SW 1271 (cell line): Measurements from ENCODE around the gene MAST4.
A peak's percentile ranks its signal among the peaks of the same experiment; 100 is the strongest.

Experiments used
- DNase-seq, 2 experiments: peaks; one replicate each; lab custom pipeline; 2025; lab: John Stamatoyannopoulos, UW

MAST4 gene

GRCh38 chr5:66960369-66961137, 364.4 kb downstream of the MAST4 start:
- DNase-seq: no peak

GRCh38 chr5:66963559-66963971, 367.4 kb downstream of the MAST4 start:
- DNase-seq: no peak

GRCh38 chr5:66966439-66966838, 370.2 kb downstream of the MAST4 start:
- DNase-seq: no peak

- no peak for DNase-seq
These were observed 370.9 kb downstream of the MAST4 start for GRCh38 chr5:66967102-66967501.

- no peak for DNase-seq
These were observed 371.7 kb downstream of the MAST4 start for GRCh38 chr5:66967826-66968262.

- DNase-seq: no peak
These were observed 373.3 kb downstream of the MAST4 start for GRCh38 chr5:66969484-66969883.

- no peak for DNase-seq
These were observed 373.8 kb downstream of the MAST4 start for GRCh38 chr5:66969963-66970362.

GRCh38 chr5:66972004-66972403, 375.8 kb downstream of the MAST4 start:
- DNase-seq: no peak

- DNase-seq: no peak
These were observed 378.1 kb downstream of the MAST4 start for GRCh38 chr5:66974256-66974655.

GRCh38 chr5:66976108-66976507, 379.9 kb downstream of the MAST4 start:
- no peak for DNase-seq

- DNase-seq: no peak
These were observed 383.5 kb downstream of the MAST4 start for GRCh38 chr5:66979738-66980137.

- DNase-seq: no peak
These were observed 385.3 kb downstream of the MAST4 start for GRCh38 chr5:66981266-66982055.

- no peak for DNase-seq
These were observed 385.8 kb downstream of the MAST4 start for GRCh38 chr5:66982056-66982387.

GRCh38 chr5:66982470-66982869, 386.3 kb downstream of the MAST4 start:
- DNase-seq: no peak

GRCh38 chr5:66985417-66985816, 389.2 kb downstream of the MAST4 start:
- DNase-seq: no peak

- DNase-seq: no peak
These were observed 389.8 kb downstream of the MAST4 start for GRCh38 chr5:66986009-66986408.

GRCh38 chr5:66986534-66986933, 390.3 kb downstream of the MAST4 start:
- DNase-seq: no peak

GRCh38 chr5:66987126-66987525, 390.9 kb downstream of the MAST4 start:
- no peak for DNase-seq

- no peak for DNase-seq
These were observed 391.3 kb downstream of the MAST4 start for GRCh38 chr5:66987540-66987939.

GRCh38 chr5:66987949-66988838, 392.0 kb downstream of the MAST4 start:
- peak in 1 of 2 experiments; percentile 58 for DNase-seq

GRCh38 chr5:66989286-66989685, 393.1 kb downstream of the MAST4 start:
- DNase-seq: no peak

GRCh38 chr5:66989781-66990180, 393.6 kb downstream of the MAST4 start:
- DNase-seq: no peak
